Epidermal melanocyte (primary cell): ENCODE data around the gene PLCH1.
A peak's percentile ranks its signal among the peaks of the same experiment; 100 is the strongest.

Experiments used
- DNase-seq: peaks from one replicate; pipeline ENCODE4 v3.0.0; 2011; ENCODE audit warnings: low spot score; ENCODE audit not compliant: insufficient read length

The PLCH1 gene

DNA sequence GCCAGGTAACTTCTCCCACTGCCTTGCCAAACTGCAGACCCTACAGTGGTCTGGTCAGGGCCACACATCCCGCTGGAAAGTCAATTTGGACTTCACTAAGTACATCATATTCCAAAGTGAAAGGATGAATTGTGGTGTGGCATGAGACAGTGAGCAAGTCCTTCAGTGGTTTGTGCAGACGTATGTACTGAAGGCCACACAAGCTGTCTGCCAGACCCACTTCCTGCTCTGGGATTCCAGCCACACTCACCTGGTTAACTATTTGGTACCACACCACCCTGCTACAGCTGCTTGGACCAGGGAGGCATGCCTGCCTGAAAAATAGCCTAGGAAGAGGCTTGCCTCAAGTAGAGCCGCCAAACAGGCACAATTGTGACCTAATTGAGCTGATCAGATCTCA, 357.3 kb downstream of the PLCH1 start:
- no peak for DNase-seq

- DNase-seq: no peak
Measured at GRCh38 chr3:155386919-155387318, 358.0 kb downstream of the PLCH1 start.

GRCh38 chr3:155385896-155386625, 358.8 kb downstream of the PLCH1 start:
- no peak for DNase-seq

GRCh38 chr3:155382396-155383042, 362.4 kb downstream of the PLCH1 start:
- DNase-seq: peak; percentile 50

GRCh38 chr3:155377847-155378246, 367.0 kb downstream of the PLCH1 start:
- no peak for DNase-seq

- no peak for DNase-seq
Measured at GRCh38 chr3:155377071-155377470, 367.8 kb downstream of the PLCH1 start.

GRCh38 chr3:155372281-155372680, 372.6 kb downstream of the PLCH1 start:
- no peak for DNase-seq

DNA sequence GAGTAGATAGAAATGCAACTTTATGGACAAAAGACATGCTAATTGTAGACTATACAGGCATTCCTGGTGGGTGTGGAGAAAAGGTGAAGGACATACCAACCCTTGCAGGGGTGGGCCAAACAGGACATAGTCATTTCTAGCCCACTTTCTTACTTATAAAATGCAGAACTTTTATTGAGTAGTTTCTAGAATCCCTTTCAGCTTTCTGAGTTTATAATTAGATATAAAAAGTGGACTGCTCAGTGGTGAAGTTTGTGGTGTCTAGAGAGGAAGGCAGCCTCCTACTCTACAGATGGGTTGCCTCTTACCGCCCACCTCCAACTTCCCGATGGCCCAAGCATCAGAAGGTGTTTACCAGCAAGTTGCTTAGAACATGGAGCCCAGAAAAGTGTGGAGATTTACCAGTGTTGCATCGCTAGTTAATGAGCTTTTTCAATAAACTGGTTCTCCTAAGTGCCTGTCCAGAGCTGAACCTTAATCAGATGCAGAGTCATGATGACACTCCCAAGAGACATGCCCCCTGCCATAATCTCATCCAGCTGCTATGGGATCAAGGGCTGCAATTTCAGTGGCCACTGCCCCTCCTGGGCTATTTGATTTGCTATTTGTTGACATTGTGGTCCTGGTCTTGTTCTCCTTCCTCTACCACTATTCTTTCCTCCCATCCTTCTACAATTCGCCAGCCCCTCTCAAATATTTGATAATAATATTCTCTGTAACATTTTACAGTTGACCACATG, 373.9 kb downstream of the PLCH1 start:
- no peak for DNase-seq

GRCh38 chr3:155370198-155370597, 374.7 kb downstream of the PLCH1 start:
- no peak for DNase-seq

GRCh38 chr3:155369735-155370134, 375.1 kb downstream of the PLCH1 start:
- DNase-seq: no peak

GRCh38 chr3:155369244-155369643, 375.6 kb downstream of the PLCH1 start:
- DNase-seq: no peak

- DNase-seq: no peak
Measured at GRCh38 chr3:155368786-155369185, 376.1 kb downstream of the PLCH1 start.

- DNase-seq: no peak
Measured at GRCh38 chr3:155367506-155367905, 377.4 kb downstream of the PLCH1 start.

DNA sequence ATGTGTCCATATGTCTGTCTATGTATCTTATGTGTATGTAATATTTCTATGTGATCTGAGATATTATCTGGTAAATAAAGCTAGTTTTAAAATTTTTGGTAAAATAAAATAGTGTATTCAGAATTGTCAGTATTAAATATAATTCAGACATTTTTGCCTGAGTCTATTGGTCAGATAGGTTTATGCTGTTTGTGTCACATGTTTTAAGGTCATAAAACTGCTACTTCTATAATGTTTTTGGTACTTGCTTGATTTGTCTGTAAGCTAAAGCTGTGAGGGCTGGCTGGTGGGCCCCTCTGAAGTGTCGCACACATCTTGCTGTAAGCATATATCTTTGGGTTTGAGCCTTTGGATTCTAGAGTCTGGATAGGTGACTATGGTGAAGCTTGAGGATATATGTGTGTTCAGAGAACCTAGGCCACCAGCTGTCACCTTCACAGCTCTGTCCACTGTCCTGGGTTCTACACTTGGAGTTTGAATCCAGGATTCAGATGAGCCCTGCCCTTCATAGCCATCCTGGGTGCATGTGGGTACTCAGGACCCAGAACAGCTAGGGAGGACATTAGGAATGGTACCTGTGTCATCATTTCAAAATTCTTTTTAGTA, 379.6 kb downstream of the PLCH1 start:
- DNase-seq: no peak

DNA sequence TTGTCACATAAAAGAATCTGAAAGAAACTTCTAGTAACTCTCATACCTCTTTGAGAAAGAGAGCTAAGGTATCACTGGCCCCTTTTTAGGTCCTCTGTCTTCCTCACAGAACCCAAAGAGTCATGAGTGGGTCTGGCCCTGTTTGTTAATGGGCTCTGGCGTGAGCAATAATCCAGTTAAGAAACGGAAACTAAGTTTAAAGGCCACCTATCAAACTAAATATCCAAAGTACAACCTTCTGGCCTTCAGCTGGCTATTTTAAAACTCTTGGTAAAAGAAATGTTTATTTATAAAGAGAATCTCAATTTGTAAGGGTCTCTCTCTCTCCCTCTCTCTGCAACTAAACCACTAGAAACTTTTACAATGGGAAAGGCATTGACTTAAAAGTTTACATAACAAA, 380.4 kb downstream of the PLCH1 start:
- no peak for DNase-seq

- DNase-seq: no peak
Measured at GRCh38 chr3:155363690-155364070, 381.2 kb downstream of the PLCH1 start.

GRCh38 chr3:155362808-155363689, 381.8 kb downstream of the PLCH1 start:
- no peak for DNase-seq

- DNase-seq: no peak
Measured at GRCh38 chr3:155360281-155360680, 384.6 kb downstream of the PLCH1 start.

DNA sequence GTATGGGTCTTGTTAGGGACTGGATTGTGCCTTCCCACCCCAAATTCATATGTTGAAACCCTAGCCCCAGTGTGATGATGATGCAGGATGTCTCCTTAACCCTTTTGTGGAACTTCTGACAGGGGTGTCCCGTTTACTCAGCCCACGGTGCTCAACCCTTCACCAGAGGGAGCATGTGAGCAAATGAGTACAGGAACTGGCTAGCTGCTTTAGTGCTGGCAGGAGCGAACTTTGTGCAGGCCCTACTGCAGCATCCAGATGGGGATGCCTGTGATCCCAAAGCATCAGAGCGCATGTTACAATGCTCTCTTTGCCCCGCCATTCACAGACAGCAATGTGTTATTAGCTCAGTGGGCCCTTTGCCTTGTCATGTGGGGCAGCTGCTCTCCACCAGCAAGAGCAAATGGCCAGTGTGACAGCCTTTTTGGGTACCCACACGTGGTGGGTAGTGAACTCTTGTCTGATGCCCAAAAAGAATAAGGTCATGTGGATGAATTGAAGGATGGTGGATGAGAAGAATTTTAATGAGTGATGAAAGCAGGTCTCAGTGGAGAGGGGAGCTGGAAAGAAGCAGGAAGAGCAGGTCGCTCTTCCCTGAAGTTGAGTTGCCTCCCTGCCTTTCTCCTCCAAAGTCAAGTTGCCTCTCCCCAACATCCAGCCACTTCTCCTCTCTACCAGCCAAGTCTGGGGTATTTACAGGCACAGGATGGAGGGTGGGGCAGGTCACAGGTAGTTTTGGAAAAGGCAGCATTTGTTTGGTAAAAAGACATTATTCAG, 388.1 kb downstream of the PLCH1 start:
- DNase-seq: no peak

DNA sequence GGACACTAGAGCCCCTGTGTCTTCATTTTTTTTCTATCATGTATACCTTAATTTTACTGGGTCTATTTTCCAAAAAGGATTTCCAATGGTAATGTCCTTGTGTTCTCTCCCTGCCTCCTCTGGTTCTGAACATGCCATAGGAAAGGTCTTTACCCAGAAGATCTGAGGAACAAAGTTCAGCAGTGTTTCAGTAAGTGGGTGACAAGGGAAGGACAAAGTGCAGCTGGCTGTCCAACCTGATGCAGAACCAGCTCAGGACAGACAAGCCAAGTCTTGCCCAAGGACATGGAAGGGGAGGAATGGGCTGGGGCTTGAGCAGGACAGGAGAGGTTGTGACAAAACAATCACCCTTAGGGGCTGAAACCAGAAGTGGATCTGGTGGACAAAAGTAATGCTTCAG, 390.2 kb downstream of the PLCH1 start:
- DNase-seq: no peak
